Measurements from ENCODE around the gene FGF22. TPM values are rescaled to one million over a fixed set of nuclear protein-coding genes. Genes with fewer than 3 reads are reported as not detected.
A peak's percentile ranks its signal among the peaks of the same experiment; 100 is the strongest.

Gene FGF22
- total RNA-seq, 1 donor from 2014 or later: not detected

DNA sequence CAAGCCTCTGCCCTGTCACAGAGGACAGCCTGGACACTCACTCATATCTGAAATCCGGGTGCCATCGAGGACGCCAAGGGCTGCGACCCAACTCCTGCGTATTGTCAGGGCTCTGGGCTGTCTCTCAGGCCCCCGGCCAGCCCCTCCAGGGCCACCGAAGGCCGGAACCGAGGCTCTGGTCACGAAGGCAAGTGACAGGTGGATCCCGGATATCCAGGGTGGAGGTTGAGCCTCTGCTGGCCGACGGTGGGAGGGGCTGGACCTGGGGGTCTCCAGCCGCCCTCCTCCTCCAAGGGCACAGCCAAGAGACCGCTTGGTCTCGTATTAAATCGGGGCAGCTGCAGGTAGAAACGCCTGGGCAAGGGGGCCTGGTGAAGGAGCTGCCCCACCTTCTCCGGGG is 17.9 kb downstream of the FGF22 start:
- H3K27me3 Mint-ChIP-seq (ENCODE audit: unreplicated experiment): peaks cover 9% of the 10 kb centered on the region
- H3K9me3 Mint-ChIP-seq (ENCODE audit: unreplicated experiment): no peaks in the 10 kb centered on the region
- no peak for DNase-seq (ENCODE audit: low spot score)
- peaks cover 8% of the 10 kb centered on the region for H3K4me1 Mint-ChIP-seq (ENCODE audit: unreplicated experiment)
- peaks cover 4% of the 10 kb centered on the region for H3K36me3 Mint-ChIP-seq (ENCODE audit: low read depth, unreplicated experiment)
- no peak overlapping the region for H3K27ac Mint-ChIP-seq (ENCODE audit: unreplicated experiment)
- H3K4me3 Mint-ChIP-seq (ENCODE audit: unreplicated experiment): no peak overlapping the region
- TF ChIP-seq, protein P1, sequence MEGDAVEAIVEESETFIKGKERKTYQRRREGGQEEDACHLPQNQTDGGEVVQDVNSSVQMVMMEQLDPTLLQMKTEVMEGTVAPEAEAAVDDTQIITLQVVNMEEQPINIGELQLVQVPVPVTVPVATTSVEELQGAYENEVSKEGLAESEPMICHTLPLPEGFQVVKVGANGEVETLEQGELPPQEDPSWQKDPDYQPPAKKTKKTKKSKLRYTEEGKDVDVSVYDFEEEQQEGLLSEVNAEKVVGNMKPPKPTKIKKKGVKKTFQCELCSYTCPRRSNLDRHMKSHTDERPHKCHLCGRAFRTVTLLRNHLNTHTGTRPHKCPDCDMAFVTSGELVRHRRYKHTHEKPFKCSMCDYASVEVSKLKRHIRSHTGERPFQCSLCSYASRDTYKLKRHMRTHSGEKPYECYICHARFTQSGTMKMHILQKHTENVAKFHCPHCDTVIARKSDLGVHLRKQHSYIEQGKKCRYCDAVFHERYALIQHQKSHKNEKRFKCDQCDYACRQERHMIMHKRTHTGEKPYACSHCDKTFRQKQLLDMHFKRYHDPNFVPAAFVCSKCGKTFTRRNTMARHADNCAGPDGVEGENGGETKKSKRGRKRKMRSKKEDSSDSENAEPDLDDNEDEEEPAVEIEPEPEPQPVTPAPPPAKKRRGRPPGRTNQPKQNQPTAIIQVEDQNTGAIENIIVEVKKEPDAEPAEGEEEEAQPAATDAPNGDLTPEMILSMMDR (IDR thresholded peaks at IDR 0.05; ENCODE audit: unreplicated experiment): no peak

DNA sequence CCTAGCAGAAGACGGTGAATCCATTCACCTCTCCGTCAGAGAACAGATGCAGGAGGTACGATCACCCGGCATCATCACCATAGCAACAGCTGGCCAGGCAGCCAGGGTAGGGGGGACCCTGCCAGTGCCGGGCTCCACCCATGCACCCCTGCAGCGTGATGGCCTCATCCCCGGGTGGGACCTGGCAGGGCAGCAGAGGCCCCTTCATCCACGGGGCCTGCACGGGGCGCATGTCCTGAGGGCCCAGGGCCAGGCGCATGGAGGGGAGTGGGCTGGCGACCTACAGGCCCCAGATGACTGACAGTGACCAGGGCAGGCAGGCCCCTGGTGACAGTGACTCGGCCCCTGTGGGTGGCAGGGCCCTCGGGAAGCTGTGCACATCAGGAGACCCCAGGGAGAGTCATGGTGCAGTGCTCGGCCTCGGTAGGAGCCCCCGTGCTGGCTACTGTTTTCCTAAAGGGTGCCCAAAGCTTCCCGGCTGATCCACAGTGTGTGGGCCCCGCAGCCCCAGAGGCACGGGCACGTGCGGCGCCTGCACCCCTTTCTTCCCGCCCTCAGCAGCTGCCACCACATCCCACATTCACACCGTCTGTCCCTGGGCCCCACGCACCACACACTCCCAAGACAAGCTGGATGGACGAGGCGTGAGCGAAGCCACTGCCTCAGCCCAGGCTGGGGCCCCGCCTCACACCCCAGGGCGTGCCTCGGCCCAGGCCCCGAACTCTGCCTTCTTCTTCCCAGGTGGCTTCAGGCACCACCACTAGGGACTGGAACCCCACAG is 18.6 kb downstream of the FGF22 start:
- Mint-ChIP-seq H3K27me3 (ENCODE audit: unreplicated experiment) (peaks cover 9% of the 10 kb centered on the region), H3K4me1 (ENCODE audit: unreplicated experiment) (peaks cover 8% of the 10 kb centered on the region), H3K27ac (ENCODE audit: unreplicated experiment) (no peak overlapping the region), H3K36me3 (ENCODE audit: low read depth, unreplicated experiment) (peaks cover 4% of the 10 kb centered on the region), H3K4me3 (ENCODE audit: unreplicated experiment) (no peak overlapping the region), H3K9me3 (ENCODE audit: unreplicated experiment) (no peaks in the 10 kb centered on the region)
- no peak for DNase-seq (ENCODE audit: low spot score)
- TF ChIP-seq, protein P1 (IDR thresholded peaks at IDR 0.05; ENCODE audit: unreplicated experiment): no peak

DNA sequence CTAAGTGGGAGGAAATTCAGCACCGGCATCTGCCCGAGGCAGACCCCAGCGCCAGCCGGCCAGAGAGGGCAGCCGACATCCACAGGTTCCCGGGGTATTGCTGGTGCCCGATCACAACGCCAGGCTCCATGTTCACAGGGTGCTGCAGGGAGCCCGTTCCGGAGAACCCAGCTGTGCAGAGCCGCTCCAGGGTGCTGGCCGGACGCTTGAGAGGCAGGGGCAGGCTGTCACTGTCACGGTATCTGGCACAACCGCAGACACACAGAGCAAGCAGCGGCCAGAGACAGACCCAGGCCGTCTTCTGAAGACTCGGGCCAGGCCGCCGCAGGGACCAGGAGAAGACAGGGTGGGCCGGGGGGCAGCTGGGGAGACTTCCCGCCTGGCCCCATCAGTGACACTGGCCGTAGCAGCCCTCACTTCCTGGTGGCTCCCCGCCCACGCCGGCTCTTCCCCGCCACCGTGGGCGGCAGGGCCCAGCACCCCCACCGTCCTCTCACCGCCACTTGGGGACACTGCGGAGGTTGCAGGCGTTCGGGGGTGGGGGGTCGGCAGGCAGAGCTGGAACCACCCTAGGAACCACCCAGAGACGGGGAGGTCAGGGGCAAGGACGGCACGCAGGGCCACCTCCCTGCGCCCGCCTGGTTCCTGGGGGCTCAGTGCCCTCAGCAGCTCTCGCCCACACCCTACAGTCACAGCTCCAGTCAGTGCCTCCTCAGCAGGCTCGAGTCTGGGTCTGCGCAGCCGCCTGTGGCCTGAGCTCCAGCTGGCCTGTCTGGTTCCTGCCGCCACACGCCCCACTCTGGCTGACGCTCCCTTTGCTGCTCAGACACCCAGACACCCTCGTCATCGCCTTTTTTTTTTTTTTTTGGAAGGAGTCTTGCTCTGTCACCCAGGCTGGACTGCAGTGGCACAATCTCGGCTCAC is 19.5 kb downstream of the FGF22 start:
- Mint-ChIP-seq H3K9me3 (ENCODE audit: unreplicated experiment) (no peaks in the 10 kb centered on the region), H3K4me3 (ENCODE audit: unreplicated experiment) (peak overlapping the region; percentile 37), H3K4me1 (ENCODE audit: unreplicated experiment) (peaks cover 8% of the 10 kb centered on the region), H3K36me3 (ENCODE audit: low read depth, unreplicated experiment) (peaks cover 4% of the 10 kb centered on the region), H3K27ac (ENCODE audit: unreplicated experiment) (no peak overlapping the region), H3K27me3 (ENCODE audit: unreplicated experiment) (peaks cover 16% of the 10 kb centered on the region)
- TF ChIP-seq, protein P1 (IDR thresholded peaks at IDR 0.05; ENCODE audit: unreplicated experiment): no peak
- no peak for DNase-seq (ENCODE audit: low spot score)

DNA sequence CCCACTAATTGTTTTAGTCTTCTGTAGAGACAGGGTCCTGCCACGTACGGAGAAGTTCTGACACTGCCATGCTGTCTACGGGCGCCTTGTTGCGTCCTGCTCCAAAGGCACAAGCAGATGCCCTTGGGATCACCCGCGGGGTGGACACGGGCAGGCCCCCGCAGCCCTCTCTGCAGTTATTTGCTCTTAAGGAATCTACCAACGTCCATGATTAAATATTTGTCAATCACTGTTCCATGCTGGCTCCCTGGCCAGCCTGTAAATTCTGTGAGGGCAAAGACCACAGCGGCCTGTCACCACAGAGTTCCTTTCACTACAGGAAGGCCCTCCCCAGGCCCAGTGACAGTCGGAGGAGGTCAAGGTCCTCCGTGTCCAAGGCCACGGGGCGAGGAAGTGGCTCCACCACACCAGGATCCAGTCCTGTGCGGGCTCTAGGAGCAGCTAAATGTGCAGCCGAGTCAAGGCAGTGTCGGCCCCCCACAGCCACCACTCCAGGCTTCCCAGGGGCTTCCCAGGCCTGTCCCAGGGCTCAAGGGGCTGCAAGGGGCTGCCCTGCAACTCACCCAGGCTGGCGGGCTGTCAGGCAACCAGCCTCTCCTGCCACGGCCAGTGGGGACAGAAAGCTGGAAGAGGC is 21.2 kb downstream of the FGF22 start:
- TF ChIP-seq, protein P1 (IDR thresholded peaks at IDR 0.05; ENCODE audit: unreplicated experiment): no peak
- peak overlapping the region; percentile 88 for H3K4me3 Mint-ChIP-seq (ENCODE audit: unreplicated experiment)
- peaks cover 20% of the 10 kb centered on the region for H3K27me3 Mint-ChIP-seq (ENCODE audit: unreplicated experiment)
- H3K27ac Mint-ChIP-seq (ENCODE audit: unreplicated experiment): no peak overlapping the region
- H3K4me1 Mint-ChIP-seq (ENCODE audit: unreplicated experiment): peaks cover 8% of the 10 kb centered on the region
- no peaks in the 10 kb centered on the region for H3K36me3 Mint-ChIP-seq (ENCODE audit: low read depth, unreplicated experiment)
- DNase-seq (ENCODE audit: low spot score): no peak
- no peaks in the 10 kb centered on the region for H3K9me3 Mint-ChIP-seq (ENCODE audit: unreplicated experiment)
